Neural cell (in vitro differentiated cells): Measurements from ENCODE around the gene TGFBI. TPM values are rescaled to one million over a fixed set of nuclear protein-coding genes. Genes with fewer than 3 reads are reported as not detected.

Source experiments
- H2AFZ ChIP-seq: fragments of 200-600, 300-800 bp; sonication (generic), shearing (Covaris generic); 2 replicates; pipeline ENCODE4 v1.6.0; 2014; ENCODE audit warnings: low read depth, mild to moderate bottlenecking, antibody characterized with exemption, low read length, moderate library complexity
- H3F3A ChIP-seq: fragments of 200-600 bp; shearing (Covaris generic); 2 replicates; pipeline ENCODE4 v1.6.1; 2016; ENCODE audit warnings: mild to moderate bottlenecking, moderate library complexity, mixed read lengths, antibody characterized with exemption, low read length; ENCODE audit not compliant: insufficient read depth, poor library complexity, severe bottlenecking
- H3K27ac ChIP-seq: fragments of 200-600, 300-800 bp; sonication (generic), shearing (Covaris generic); 2 replicates; pipeline ENCODE4 v1.5.1; 2014; ENCODE audit warnings: mild to moderate bottlenecking, low read length, moderate library complexity
- H3K27me3 ChIP-seq: fragments of 300-800, 200-600 bp; sonication (generic), shearing (Covaris generic); 2 replicates; pipeline ENCODE4 v1.6.0; 2014; ENCODE audit warnings: mild to moderate bottlenecking, low read depth, low read length, moderate library complexity; ENCODE audit not compliant: insufficient read depth
- H3K36me3 ChIP-seq: fragments of 300-800, 200-600 bp; sonication (generic), shearing (Covaris generic); 2 replicates; pipeline ENCODE4 v1.5.1; 2014; ENCODE audit warnings: mild to moderate bottlenecking, antibody characterized with exemption, low read length, moderate library complexity; ENCODE audit not compliant: insufficient read depth
- H3K4me2 ChIP-seq: fragments of 300-800, 200-600 bp; sonication (generic), shearing (Covaris generic); 2 replicates; pipeline ENCODE4 v1.6.0; 2014; ENCODE audit warnings: mild to moderate bottlenecking, low read length
- H3K4me3 ChIP-seq: fragments of 300-800, 200-600 bp; sonication (generic), shearing (Covaris generic); 2 replicates; pipeline ENCODE4 v1.5.1; 2014; ENCODE audit warnings: mild to moderate bottlenecking, low read length, moderate library complexity
- H3K79me2 ChIP-seq: fragments of 200-600 bp; shearing (Covaris generic); replicated peaks from 2 replicates; pipeline ENCODE4 v1.6.0; 2014; ENCODE audit warnings: mild to moderate bottlenecking, low read length, moderate library complexity; ENCODE audit not compliant: insufficient read depth
- H3K9ac ChIP-seq: fragments of 300-800, 200-600 bp; sonication (generic), shearing (Covaris generic); 2 replicates; pipeline ENCODE4 v1.6.1; 2016; ENCODE audit warnings: mild to moderate bottlenecking, low read length, mixed read lengths
- H3K9me2 ChIP-seq: fragments of 200-600 bp; shearing (Covaris generic); 2 replicates; pipeline ENCODE4 v1.6.1; 2016; ENCODE audit warnings: mild to moderate bottlenecking, low read length, mixed read lengths; ENCODE audit not compliant: insufficient read depth
- H3K9me3 ChIP-seq: fragments of 200-600, 300-800 bp; sonication (generic), shearing (Covaris generic); 2 replicates; pipeline ENCODE4 v1.6.1; 2016; ENCODE audit warnings: mild to moderate bottlenecking, mixed run types, low read length, moderate library complexity, mixed read lengths
- H4K20me1 ChIP-seq: fragments of 200-600 bp; shearing (Covaris generic); 2 replicates; pipeline ENCODE4 v1.6.1; 2016; ENCODE audit warnings: mild to moderate bottlenecking, mixed run types; ENCODE audit not compliant: insufficient read depth
- CTCF ChIP-seq: fragments of 450-650 bp; IDR thresholded peaks from 2 replicates; pipeline ENCODE4 v1.5.1; 2014; ENCODE audit warnings: antibody characterized with exemption, mild to moderate bottlenecking, moderate library complexity; ENCODE audit not compliant: poor library complexity, severe bottlenecking
- EP300 ChIP-seq: fragments of 450-650 bp; conservative IDR thresholded peaks from 2 replicates; pipeline ENCODE4 v1.6.1; 2014; ENCODE audit warnings: antibody characterized with exemption, mild to moderate bottlenecking, moderate library complexity; ENCODE audit not compliant: poor library complexity, severe bottlenecking
- EZH2 ChIP-seq: fragments of 200-600, 300-800 bp; shearing (Covaris generic), sonication (generic); IDR thresholded peaks from 2 replicates; pipeline ENCODE4 v1.6.1; 2014; ENCODE audit warnings: antibody characterized with exemption, low read length, borderline replicate concordance, mild to moderate bottlenecking; ENCODE audit not compliant: insufficient read depth, poor library complexity, severe bottlenecking
- MXI1 ChIP-seq: fragments of 450-650 bp; conservative IDR thresholded peaks from 2 replicates; pipeline ENCODE4 v1.6.1; 2014; ENCODE audit warnings: antibody characterized with exemption, mild to moderate bottlenecking; ENCODE audit not compliant: poor library complexity, severe bottlenecking
- POLR2AphosphoS5 ChIP-seq: IDR thresholded peaks from 2 replicates; pipeline ENCODE4 v1.6.1; 2012
- RAD21 ChIP-seq: fragments of 450-650 bp; conservative IDR thresholded peaks from 2 replicates; pipeline ENCODE4 v1.6.1; 2014; ENCODE audit warnings: antibody characterized with exemption, mild to moderate bottlenecking, moderate library complexity
- REST ChIP-seq: IDR thresholded peaks from 2 replicates; pipeline ENCODE4 v1.6.1; 2012; ENCODE audit warnings: borderline replicate concordance
- SMC3 ChIP-seq: fragments of 450-650 bp; conservative IDR thresholded peaks from 2 replicates; pipeline ENCODE4 v1.6.1; 2014; ENCODE audit warnings: antibody characterized with exemption, mild to moderate bottlenecking, moderate library complexity; ENCODE audit not compliant: poor library complexity
- TAF1 ChIP-seq: IDR thresholded peaks from 2 replicates; pipeline ENCODE4 v1.6.1; 2012; ENCODE audit warnings: low read depth
- polyA plus RNA-seq: library from polyadenylated mRNA; depleted of rRNA; stranded (reverse); fragments of >200 nt; gene quantifications from 2 replicates; pipeline ENCODE4 v1.2.3, GENCODE V29; 2014

TGFBI gene
- polyA plus RNA-seq, 1 donor from 2014 or later: 0.71 TPM

GRCh38 chr5:136099870-136100269, 71.1 kb downstream of the TGFBI start:
- TF ChIP-seq EZH2: no peak
- TF ChIP-seq POLR2AphosphoS5: no peak
- TF ChIP-seq MXI1: no peak
- TF ChIP-seq RAD21: no peak
- TF ChIP-seq CTCF: no peak
- TF ChIP-seq REST: no peak
- no peak for TF ChIP-seq SMC3
- no peak for TF ChIP-seq TAF1
- no peak for TF ChIP-seq EP300
- no peaks in the 10 kb centered on the region for H3K36me3 ChIP-seq
- no peaks in the 10 kb centered on the region for H3K79me2 ChIP-seq
- no peak overlapping the region for H3K4me3 ChIP-seq
- H2AFZ ChIP-seq: no peak overlapping the region
- no peaks in the 10 kb centered on the region for H4K20me1 ChIP-seq
- H3K9me3 ChIP-seq: no peaks in the 10 kb centered on the region
- no peaks in the 10 kb centered on the region for H3K27me3 ChIP-seq
- no peak overlapping the region for H3K4me2 ChIP-seq
- no peak overlapping the region for H3K9ac ChIP-seq
- H3K9me2 ChIP-seq: no peaks in the 10 kb centered on the region
- no peak overlapping the region for H3K27ac ChIP-seq
- no peaks in the 10 kb centered on the region for H3F3A ChIP-seq

GRCh38 chr5:136101884-136102283, 73.1 kb downstream of the TGFBI start:
- H3K27me3 ChIP-seq: no peaks in the 10 kb centered on the region
- TF ChIP-seq REST: no peak
- TF ChIP-seq EZH2: no peak
- TF ChIP-seq EP300: no peak
- TF ChIP-seq SMC3: no peak
- no peak for TF ChIP-seq CTCF
- TF ChIP-seq POLR2AphosphoS5: no peak
- TF ChIP-seq MXI1: no peak
- TF ChIP-seq RAD21: no peak
- no peak for TF ChIP-seq TAF1

More at GRCh38 chr5:136101884-136102283, 73.1 kb downstream of the TGFBI start:
- Histone ChIP-seq H3K9me2 (no peaks in the 10 kb centered on the region), H3K4me3 (no peak overlapping the region), H4K20me1 (no peaks in the 10 kb centered on the region), H3K36me3 (no peaks in the 10 kb centered on the region), H3K27ac (no peak overlapping the region), H3F3A (no peaks in the 10 kb centered on the region), H3K79me2 (no peaks in the 10 kb centered on the region), H3K9me3 (no peaks in the 10 kb centered on the region), H2AFZ (no peak overlapping the region), H3K4me2 (no peak overlapping the region), H3K9ac (no peak overlapping the region)
